HepG2 (cell line): ENCODE data around the gene DNAJC5. TPM values are rescaled to one million over a fixed set of nuclear protein-coding genes. Genes with fewer than 3 reads are reported as not detected.

Experiments used
- CTCF ChIP-seq: sonication (generic); formaldehyde crosslinking; IDR thresholded peaks from 2 replicates; pipeline ENCODE4 v1.5.0; 2020; ENCODE audit warnings: mild to moderate bottlenecking, missing genetic modification reagents, moderate library complexity
- DBP ChIP-seq: sonication (generic); formaldehyde crosslinking; IDR thresholded peaks from 2 replicates; pipeline ENCODE4 v1.4.0; 2020; ENCODE audit warnings: missing genetic modification reagents; ENCODE audit errors: not compliant biosample characterization
- ETV5 ChIP-seq: IDR thresholded peaks from 2 replicates; pipeline ENCODE4 v1.6.1; 2018; ENCODE audit warnings: missing biosample characterization, missing genetic modification reagents, inconsistent platforms, borderline replicate concordance
- KDM3A ChIP-seq: IDR thresholded peaks from 2 replicates; pipeline ENCODE4 v1.6.1; 2018; ENCODE audit warnings: low read depth, missing compliant biosample characterization
- KLF13 ChIP-seq: sonication (generic); formaldehyde crosslinking; IDR thresholded peaks from 2 replicates; pipeline ENCODE4 v1.4.0; 2020; ENCODE audit warnings: mild to moderate bottlenecking, missing genetic modification reagents
- NCOA2 ChIP-seq: sonication (generic); formaldehyde crosslinking; IDR thresholded peaks from 2 replicates; pipeline ENCODE4 v1.8.0; 2022; ENCODE audit warnings: inconsistent platforms
- PAF1 ChIP-seq: IDR thresholded peaks from 2 replicates; pipeline ENCODE4 v1.6.1; 2016; ENCODE audit warnings: missing genetic modification reagents, missing compliant biosample characterization
- RFX1 ChIP-seq: fragments of 450-650 bp; IDR thresholded peaks from 2 replicates; pipeline ENCODE4 v1.6.1; 2017
- RORA ChIP-seq: sonication (generic); formaldehyde crosslinking; IDR thresholded peaks from 2 replicates; pipeline ENCODE4 v1.5.0; 2020; ENCODE audit warnings: mild to moderate bottlenecking, missing genetic modification reagents, moderate library complexity
- SALL1 ChIP-seq: sonication (generic); formaldehyde crosslinking; IDR thresholded peaks from 2 replicates; pipeline ENCODE4 v1.8.0; 2022; ENCODE audit warnings: mild to moderate bottlenecking, missing genetic modification reagents
- SNAPC2 ChIP-seq: sonication (generic); formaldehyde crosslinking; IDR thresholded peaks from 2 replicates; pipeline ENCODE4 v1.8.1; 2022; ENCODE audit warnings: mild to moderate bottlenecking, missing genetic modification reagents
- SOX5 ChIP-seq: IDR thresholded peaks from 2 replicates; pipeline ENCODE4 v1.6.1; 2016; ENCODE audit warnings: borderline replicate concordance
- STAT5B ChIP-seq: sonication (generic); formaldehyde crosslinking; IDR thresholded peaks from 2 replicates; pipeline ENCODE4 v1.4.0; 2020; ENCODE audit warnings: missing genetic modification reagents
- TFE3 ChIP-seq: IDR thresholded peaks from 2 replicates; pipeline ENCODE4 v1.6.1; 2016
- ZBTB49 ChIP-seq: sonication (generic); formaldehyde crosslinking; IDR thresholded peaks from 2 replicates; pipeline ENCODE4 v1.4.0; 2020; ENCODE audit warnings: missing genetic modification reagents, borderline replicate concordance
- ZFP36 ChIP-seq: fragments of 150-350 bp; IDR thresholded peaks from 2 replicates; pipeline ENCODE4 v1.6.1; 2018; ENCODE audit warnings: borderline replicate concordance, low read length, low read depth; ENCODE audit not compliant: partially characterized antibody
- ZNF451 ChIP-seq: sonication (generic); formaldehyde crosslinking; IDR thresholded peaks from 2 replicates; pipeline ENCODE4 v1.5.0; 2020; ENCODE audit warnings: mild to moderate bottlenecking, missing genetic modification reagents
- ZNF709 ChIP-seq: sonication (generic); formaldehyde crosslinking; IDR thresholded peaks from 2 replicates; pipeline ENCODE4 v1.5.0; 2020; ENCODE audit warnings: mild to moderate bottlenecking, missing genetic modification reagents
- ZSCAN20 ChIP-seq: sonication (generic); formaldehyde crosslinking; IDR thresholded peaks from 2 replicates; pipeline ENCODE4 v1.4.0; 2020; ENCODE audit warnings: missing genetic modification reagents, mild to moderate bottlenecking, borderline replicate concordance
- polyA plus RNA-seq, 8 experiments: library from polyadenylated mRNA; depleted of rRNA in 3 of 8; stranded (reverse) in 7 of 8; unstranded in 1 of 8; fragments of >200 nt; fragmentation: Illumina TruSeq in 4 of 8; extraction: Trizol in 4 of 8; gene quantifications; 2 replicates each; pipeline versions ENCODE4 v1.2.1 to v1.2.3, GENCODE V29; 2011 to 2016; ENCODE audit warnings: low read depth in 4 of 8, missing spikeins in 1 of 8, mixed read lengths in 1 of 8; ENCODE audit not compliant: insufficient read depth in 1 of 8
- total RNA-seq, 5 experiments: library from RNA; depleted of rRNA; stranded (reverse); fragments of >200 nt; fragmentation: Illumina TruSeq; extraction: Trizol; gene quantifications; 2 replicates each; pipeline ENCODE4 v1.2.3, GENCODE V29; 2016; ENCODE audit warnings: low read depth in 1 of 5
- TF ChIP-seq, protein P1 (sequence below): sonication (generic); formaldehyde crosslinking; IDR thresholded peaks from 2 replicates; pipeline ENCODE4 v1.4.0; 2020; ENCODE audit warnings: missing genetic modification reagents

The DNAJC5 gene
- total and polyA plus RNA-seq, 2 of the 13 experiments (the other 11 are each of a cell fraction or from before 2014, with no cell fraction given) = 42.8 to 64.5 TPM

DNA sequence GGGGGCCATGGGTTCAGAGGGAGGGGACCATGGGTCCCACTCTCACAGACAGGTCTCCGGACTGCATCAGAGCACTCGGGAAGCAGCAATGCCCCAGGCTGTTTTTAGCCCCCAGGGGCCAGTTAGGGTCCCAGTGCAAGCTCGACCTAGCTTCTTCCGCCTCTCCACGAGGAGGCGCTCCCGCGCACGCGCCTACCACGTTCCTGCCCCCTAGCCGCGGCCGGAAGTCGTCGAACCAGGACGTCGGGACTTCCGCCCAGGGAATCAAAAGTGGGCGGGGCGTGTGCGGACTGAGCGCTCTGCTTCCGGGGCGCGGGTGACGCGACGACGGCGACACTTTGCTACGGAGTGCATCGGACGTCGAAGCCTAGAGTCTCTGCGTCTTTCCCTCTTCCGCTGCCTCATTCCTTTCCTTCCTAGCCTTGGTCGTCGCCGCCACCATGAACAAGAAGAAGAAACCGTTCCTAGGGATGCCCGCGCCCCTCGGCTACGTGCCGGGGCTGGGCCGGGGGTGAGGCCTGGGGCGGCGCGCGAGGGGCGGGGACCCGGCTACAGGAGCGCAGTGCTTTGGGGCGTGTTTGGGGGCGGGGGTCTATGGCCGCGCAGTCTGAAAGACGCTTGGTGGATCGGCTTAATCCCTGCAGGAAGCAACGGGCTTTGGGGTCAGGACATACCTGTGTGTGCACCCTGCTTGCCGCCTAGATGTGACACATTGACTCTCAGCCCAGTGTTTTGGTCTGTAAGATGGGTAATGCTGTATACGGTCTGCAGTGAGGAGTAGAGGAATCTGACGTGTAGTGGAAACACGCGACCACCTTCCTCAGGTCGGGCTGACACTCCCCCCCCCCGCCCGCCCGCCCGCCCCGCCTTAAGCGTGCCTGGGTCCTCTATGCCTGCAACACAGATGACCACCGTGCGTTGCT is 86.1 kb downstream of the DNAJC5 start, which contains the start of gene PRPF6 (continued):
- 0 out of 2 replicates have a peak, but pooled peaks have one; percentile 65 for TF ChIP-seq ZBTB49 (CRISPR knock-in tag)
- peak; percentile 3 for TF ChIP-seq ZFP36
- TF ChIP-seq ETV5 (CRISPR knock-in tag) = peak; percentile 97
- TF ChIP-seq RFX1 = peak; percentile 4; the same call in 1 of the 2 replicates
- peak; percentile 98 for TF ChIP-seq SALL1 (CRISPR knock-in tag)
- TF ChIP-seq SOX5 (CRISPR knock-in tag) = peak; percentile 83; the same call in 1 of the 2 replicates
- peak; percentile 99 for TF ChIP-seq KDM3A
- peak; percentile 100 for TF ChIP-seq CTCF (CRISPR knock-in tag)
- no peak; the same call in none of the 2 replicates for TF ChIP-seq STAT5B (CRISPR knock-in tag)
- TF ChIP-seq ZSCAN20 (CRISPR knock-in tag) = peak; percentile 71; the same call in 1 of the 2 replicates
- TF ChIP-seq PAF1 (CRISPR knock-in tag) = peak; percentile 36; the same call in 1 of the 2 replicates
- no peak for TF ChIP-seq RORA
- peak; percentile 90; the same call in 1 of the 2 replicates for TF ChIP-seq ZNF709 (CRISPR knock-in tag)
- peak; percentile 82; the same call in 1 of the 2 replicates for TF ChIP-seq SNAPC2 (CRISPR knock-in tag)
- TF ChIP-seq DBP = no peak
- peak; percentile 93 for TF ChIP-seq TFE3
- TF ChIP-seq KLF13 = peak; percentile 82; the same call in 1 of the 2 replicates
- peak; percentile 78 for TF ChIP-seq NCOA2 (CRISPR knock-in tag)
- no peak; the same call in 1 of the 2 replicates for TF ChIP-seq ZNF451 (CRISPR knock-in tag)
- TF ChIP-seq, protein P1, sequence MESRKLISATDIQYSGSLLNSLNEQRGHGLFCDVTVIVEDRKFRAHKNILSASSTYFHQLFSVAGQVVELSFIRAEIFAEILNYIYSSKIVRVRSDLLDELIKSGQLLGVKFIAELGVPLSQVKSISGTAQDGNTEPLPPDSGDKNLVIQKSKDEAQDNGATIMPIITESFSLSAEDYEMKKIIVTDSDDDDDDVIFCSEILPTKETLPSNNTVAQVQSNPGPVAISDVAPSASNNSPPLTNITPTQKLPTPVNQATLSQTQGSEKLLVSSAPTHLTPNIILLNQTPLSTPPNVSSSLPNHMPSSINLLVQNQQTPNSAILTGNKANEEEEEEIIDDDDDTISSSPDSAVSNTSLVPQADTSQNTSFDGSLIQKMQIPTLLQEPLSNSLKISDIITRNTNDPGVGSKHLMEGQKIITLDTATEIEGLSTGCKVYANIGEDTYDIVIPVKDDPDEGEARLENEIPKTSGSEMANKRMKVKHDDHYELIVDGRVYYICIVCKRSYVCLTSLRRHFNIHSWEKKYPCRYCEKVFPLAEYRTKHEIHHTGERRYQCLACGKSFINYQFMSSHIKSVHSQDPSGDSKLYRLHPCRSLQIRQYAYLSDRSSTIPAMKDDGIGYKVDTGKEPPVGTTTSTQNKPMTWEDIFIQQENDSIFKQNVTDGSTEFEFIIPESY (CRISPR knock-in tag) = peak; percentile 95
